HPDE6-E6E7 (cell line): ENCODE results near the gene RHEX.
"Not testable (repeated sequence)": the region's sequence is repeated elsewhere in the genome, so short reads cannot be mapped to it uniquely, and the experiment has no call there.

Source experiments
- DNase-seq: peaks from one replicate; pipeline ENCODE4 v3.0.0; 2011; ENCODE audit warnings: missing footprints; ENCODE audit errors: extremely low spot score

RHEX gene

GRCh38 chr1:206052919-206053610, at the start of gene RHEX:
Gene RHEX, plus strand, starts transcription at chr1:206053173. Its CDS starts 44,656 bp downstream, at chr1:206097829.
- not testable (repeated sequence) for DNase-seq

- no peak for DNase-seq
Measured at GRCh38 chr1:206003854-206004800, 48.8 kb upstream of the RHEX start.

GRCh38 chr1:206004826-206005225, 48.1 kb upstream of the RHEX start:
- no peak for DNase-seq

- DNase-seq, result no peak
Measured at GRCh38 chr1:206005234-206005633, 47.7 kb upstream of the RHEX start.

GRCh38 chr1:206005778-206006180, 47.2 kb upstream of the RHEX start:
- DNase-seq, result no peak

- no peak for DNase-seq
Measured at GRCh38 chr1:206006946-206007345, 46.0 kb upstream of the RHEX start.

GRCh38 chr1:206010060-206010459, 42.9 kb upstream of the RHEX start:
- DNase-seq, result no peak

GRCh38 chr1:206011057-206011456, 41.9 kb upstream of the RHEX start:
- no peak for DNase-seq

- DNase-seq, result no peak
Measured at GRCh38 chr1:206012086-206012859, 40.7 kb upstream of the RHEX start.

- no peak for DNase-seq
Measured at GRCh38 chr1:206013026-206013795, 39.8 kb upstream of the RHEX start.

- DNase-seq, result no peak
Measured at GRCh38 chr1:206014601-206015000, 38.4 kb upstream of the RHEX start.

GRCh38 chr1:206015071-206015470, 37.9 kb upstream of the RHEX start:
- no peak for DNase-seq

- DNase-seq, result no peak
Measured at GRCh38 chr1:206020393-206021007, 32.5 kb upstream of the RHEX start.

- no peak for DNase-seq
Measured at GRCh38 chr1:206021008-206021625, 31.9 kb upstream of the RHEX start.

GRCh38 chr1:206021626-206022365, 31.2 kb upstream of the RHEX start:
- peak; percentile 54 for DNase-seq

GRCh38 chr1:206022766-206023165, 30.2 kb upstream of the RHEX start:
- DNase-seq, result no peak

- DNase-seq, result no peak
Measured at GRCh38 chr1:206023695-206024094, 29.3 kb upstream of the RHEX start, which contains the start of gene CTSE. Gene CTSE, minus strand, starts transcription at chr1:206023895. Its CDS starts 104 bp downstream, at chr1:206023791.

GRCh38 chr1:206025283-206025820, 27.6 kb upstream of the RHEX start:
- DNase-seq, result no peak

GRCh38 chr1:206029484-206029883, 23.5 kb upstream of the RHEX start:
- no peak for DNase-seq
